Left hindlimb (tissue), 1 donor: ENCODE data around the gene GABRB1.
"Not testable (repeated sequence)": the region's sequence is repeated elsewhere in the genome, so short reads cannot be mapped to it uniquely, and the experiment has no call there.

ENCODE experiments used
- DNase-seq: peaks from one replicate; pipeline ENCODE4 v3.0.0-alpha.2; 2018

The GABRB1 gene

DNA sequence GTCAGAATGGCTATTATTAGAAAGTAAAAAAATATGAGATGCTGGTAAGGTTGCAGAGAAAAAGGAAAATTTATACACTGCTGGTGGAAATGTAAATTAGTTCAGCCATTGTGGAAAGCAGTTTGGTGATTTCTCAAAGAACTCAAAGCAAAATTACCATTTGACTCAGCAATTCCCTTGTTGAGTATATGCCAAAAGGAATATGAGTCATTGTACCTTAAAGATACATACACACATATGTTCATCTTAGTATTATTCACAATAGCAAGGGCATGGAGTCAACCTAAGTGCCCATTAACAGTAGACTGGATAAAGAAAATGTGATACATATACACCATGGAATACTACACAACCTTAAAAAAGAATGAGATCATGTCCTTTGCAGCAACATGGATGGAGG is 284.0 kb downstream of the GABRB1 start:
- DNase-seq, result no peak

- DNase-seq, result no peak
These were observed 294.7 kb downstream of the GABRB1 start for GRCh38 chr4:47326025-47326424.

DNA sequence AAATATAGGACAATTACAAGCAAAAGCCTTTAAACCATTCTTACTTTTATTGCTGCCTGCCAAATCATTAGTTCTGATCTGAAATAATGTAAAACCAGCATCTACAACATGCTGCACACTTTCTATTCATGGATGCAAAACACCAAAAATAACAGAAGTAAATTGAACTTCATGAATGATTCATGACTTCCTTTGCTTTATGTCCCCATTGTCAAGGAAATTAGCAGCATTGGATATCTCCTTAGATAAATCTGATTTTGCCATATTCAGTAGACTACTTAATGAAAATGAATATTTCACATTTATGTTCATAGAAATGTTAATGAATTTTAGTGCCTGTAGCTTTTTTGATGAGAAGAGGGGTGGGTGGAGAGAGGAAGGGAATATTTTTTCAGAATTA is 299.5 kb downstream of the GABRB1 start:
- DNase-seq, result no peak

DNA sequence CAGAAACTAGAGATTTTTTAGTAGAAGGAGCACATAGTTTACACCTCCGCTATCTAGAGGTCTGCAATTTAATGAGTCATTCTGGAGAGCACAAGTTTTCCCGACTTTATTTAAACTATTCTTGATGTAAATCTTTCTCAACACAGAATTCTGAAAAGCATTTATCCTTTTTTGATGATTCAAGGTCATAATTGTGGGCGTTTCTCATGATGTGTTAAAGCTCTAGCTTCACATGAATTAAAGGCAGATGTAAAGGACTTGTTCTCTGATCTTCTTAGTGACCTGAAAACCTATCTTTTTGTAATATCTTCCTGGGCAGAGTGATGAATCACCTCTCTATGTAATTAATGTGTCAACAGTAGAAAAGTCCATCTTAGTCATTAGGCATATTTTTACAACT is 303.3 kb downstream of the GABRB1 start:
- DNase-seq, result no peak

GRCh38 chr4:47337893-47338292 is 306.5 kb downstream of the GABRB1 start:
- no peak for DNase-seq

DNA sequence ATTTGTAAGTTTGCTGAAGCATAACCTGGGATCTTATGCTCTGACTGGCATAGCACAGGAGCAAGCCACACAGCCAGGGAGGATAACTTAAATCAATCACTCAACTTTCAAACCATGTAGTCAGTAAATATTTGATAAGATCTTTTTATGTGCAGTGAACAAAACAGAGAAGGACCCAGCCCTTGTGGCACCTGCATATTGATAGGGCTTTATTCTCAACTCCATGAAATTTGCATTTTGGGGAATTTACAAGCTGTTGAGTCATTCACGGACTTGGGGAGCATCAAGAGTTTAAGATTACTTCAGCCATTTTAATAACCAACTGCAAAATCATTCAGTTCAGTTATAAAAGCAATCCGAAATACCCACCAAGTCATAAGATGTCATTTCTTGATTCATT is 309.5 kb downstream of the GABRB1 start:
- no peak for DNase-seq

DNA sequence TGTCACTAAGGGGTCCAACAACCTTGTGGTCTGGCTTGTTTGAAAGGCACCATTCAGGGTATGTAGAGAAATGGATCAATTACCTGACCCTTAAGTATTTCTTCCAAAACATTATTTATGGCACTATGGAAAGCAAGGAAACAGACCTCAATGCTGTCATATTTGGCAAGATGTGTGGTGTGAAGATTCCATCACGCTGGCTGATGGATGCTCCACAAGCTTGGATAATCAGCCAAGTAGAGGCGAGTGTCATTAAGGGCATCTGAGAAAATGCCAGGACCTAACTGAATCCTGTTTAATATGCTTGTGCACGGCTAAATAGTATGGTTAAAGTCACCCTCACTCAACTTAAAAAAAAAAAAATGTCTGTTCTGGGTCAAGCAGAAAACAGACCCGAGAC is 311.4 kb downstream of the GABRB1 start:
- DNase-seq, result no peak

DNA sequence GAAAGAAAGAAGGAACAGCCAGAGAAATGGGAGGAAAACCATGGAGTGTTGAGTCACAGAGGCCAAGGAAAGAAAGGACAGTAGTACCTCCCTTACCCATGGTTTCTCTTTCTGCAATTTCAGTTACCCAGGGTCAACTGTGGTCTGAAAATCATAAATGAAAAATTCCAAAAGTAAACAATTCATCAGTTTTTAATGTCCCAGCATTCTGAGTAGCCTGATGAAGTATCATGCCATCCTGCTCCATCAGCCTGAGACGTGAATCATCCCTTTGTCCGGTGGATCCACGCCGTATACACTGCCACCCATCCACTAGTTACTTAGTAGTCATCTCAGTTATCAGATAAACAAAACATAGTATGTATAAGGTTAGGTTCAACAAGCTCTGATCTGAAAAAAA is 318.0 kb downstream of the GABRB1 start:
- no peak for DNase-seq

GRCh38 chr4:47355568-47355967 is 324.2 kb downstream of the GABRB1 start:
- DNase-seq, result no peak

DNA sequence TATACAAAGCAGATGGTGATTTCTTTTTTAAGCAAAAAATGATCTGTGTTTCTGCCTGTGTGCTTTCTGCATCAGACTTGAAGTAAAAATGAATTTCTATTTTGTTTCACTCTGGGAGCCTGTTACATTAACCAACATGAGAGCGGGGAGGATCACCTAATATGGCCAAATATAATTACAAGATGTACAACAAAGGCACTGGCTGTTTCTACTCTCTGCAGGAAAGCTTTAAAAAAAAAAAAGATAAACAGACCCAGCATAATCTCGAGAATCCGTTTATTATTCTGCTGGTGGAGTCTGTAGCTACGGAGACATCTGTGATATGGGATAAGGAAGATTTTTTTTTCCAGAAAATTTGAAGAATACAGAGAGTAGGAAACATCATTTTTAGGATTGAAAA is 328.5 kb downstream of the GABRB1 start:
- DNase-seq, result no peak

DNA sequence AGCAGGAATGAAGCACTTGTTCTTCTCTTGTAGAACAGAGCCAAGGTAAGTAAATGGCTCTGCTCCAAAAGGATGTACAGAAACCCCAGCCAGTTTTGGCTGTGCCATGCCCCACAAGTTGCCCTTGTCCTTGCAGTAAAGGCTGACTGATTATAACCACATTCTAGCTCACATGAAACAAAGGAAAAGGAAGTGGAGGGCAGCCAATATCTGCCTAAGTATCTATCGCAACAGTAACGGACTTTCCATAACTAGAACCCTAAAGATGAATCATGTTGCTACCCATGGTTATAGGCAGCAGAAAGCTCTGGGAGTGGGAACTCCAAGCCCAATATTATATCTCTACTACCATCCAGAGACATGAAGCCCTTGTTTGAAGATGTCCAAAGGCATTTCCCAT is 336.4 kb downstream of the GABRB1 start:
- DNase-seq, result no peak

DNA sequence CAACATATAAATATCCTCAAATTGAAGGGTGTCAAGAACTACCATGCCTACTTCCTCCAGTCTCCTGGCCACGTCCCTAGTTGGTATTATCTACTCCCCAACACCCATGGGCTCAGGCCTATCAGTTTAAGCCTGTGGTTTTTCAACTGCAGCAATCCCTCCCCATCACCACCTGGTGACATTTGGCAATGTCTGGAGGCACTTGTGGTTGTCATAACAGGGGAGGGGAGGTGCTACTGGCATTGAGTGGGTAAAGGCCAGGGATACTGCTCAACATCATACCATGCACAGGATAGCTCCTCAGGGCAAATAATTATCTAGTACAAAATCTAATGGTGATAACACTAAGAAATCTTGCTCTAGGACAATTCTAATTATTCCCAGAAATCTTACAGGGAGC is 336.8 kb downstream of the GABRB1 start:
- DNase-seq, result no peak

- DNase-seq, result no peak
These were observed 341.2 kb downstream of the GABRB1 start for GRCh38 chr4:47372561-47372960.

GRCh38 chr4:47373174-47373573 is 341.8 kb downstream of the GABRB1 start:
- DNase-seq, result no peak

GRCh38 chr4:47373709-47374108 is 342.3 kb downstream of the GABRB1 start:
- DNase-seq, result no peak

DNA sequence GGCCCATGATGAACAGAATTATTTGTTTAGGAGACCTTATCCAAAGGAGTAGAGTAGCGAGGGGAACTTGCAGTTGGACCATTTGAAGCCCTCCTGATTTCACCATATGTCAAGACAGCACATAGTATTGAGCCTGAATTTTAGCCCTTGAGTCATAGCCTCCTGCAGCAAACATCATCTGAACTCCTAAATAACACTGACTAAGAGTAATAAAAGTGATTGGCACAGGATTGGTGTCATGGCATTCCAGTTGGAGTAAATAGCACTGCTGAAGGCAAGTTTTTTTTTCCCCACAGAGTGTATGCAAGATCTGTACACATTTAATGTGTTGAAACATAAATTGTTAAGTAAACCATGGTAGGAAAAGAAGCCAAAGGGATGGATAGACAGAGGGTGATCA is 343.1 kb downstream of the GABRB1 start:
- DNase-seq, result no peak

- not testable (repeated sequence) for DNase-seq
These were observed 346.7 kb downstream of the GABRB1 start for GRCh38 chr4:47378021-47378530.

DNA sequence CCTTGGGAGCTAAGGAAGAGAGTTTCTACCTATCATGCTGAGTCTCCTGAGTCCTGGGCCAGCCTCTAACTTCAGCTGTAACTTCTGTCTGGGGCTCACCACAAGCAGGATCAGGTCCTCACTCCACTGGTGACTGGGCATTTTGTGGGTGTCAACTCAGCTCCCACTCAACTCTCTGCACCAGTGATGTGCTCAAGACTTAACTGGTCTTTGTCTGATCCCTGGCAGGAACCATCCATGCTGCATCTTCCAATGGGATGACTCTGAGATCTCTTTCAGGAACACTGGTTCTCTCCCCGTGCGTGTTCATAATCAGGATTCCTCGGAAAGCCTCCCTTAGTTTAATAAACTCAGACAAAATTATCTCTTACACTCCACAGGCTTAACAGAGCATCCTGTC is 349.8 kb downstream of the GABRB1 start:
- no peak for DNase-seq

- no peak for DNase-seq
These were observed 351.5 kb downstream of the GABRB1 start for GRCh38 chr4:47382846-47383360.

- DNase-seq, result no peak
These were observed 352.6 kb downstream of the GABRB1 start for GRCh38 chr4:47383829-47384427.

GRCh38 chr4:47386146-47386545 is 354.8 kb downstream of the GABRB1 start:
- DNase-seq, result no peak

DNA sequence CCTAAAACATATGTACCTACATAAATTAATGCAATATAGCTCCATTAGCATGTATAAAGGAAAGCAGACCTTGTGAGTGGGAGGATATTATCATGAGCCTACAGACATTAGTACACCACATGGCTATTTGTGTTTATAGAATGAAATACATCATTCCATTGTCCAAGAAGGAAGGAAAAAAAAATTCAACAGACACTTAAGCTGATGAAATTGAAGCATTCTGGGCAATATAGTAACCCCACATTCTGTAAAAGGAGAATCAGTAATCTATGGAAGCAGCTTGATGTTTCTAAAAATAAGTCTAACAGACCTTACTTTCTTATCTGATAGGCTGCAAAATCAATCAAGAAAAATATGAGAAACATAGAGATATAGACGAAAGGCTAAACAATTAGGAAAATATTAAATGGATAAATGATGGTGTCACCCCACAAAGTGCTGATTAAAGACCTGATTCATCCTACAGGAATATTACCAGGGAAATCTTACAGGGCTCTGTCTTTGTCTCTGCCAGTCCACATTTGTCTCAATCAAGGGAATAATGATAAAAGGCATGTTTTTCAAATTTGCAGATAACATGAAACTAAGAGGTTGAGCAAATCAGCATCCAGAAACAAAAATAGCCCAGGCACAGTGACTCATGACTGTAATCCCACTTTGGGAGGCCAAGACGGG is 355.3 kb downstream of the GABRB1 start:
- no peak for DNase-seq

DNA sequence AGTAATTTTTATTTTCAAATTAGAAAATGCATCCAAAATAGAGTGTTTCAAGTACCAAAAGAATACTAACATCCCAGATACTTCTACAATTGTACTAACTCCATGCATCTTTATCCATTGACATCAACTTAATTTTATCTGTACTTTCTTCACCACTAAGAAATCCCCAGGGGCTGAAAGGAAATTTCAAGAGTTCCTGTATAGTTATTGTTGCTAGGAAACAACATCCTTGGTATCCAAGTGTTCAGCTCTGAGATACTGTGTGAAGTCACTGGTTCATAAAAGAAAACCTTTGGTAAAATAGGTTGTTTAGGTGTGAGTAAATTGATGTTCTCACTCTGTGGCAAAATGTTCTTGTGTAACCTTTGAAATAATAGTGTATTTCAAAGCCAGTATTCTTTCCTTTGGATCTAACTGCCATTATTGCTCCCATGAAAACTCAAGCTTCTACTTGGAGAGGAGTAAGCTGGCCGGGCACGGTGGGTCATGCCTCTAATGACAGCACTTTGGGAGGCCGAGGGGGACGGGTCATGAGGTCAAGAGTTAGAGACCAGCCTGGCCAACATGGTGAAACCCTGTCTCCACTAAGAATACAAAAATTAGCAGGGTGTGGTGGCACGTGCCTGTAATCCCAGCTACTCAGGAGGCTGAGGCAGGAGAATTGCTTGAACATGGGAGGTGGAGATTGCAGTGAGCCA is 359.2 kb downstream of the GABRB1 start:
- no peak for DNase-seq

DNA sequence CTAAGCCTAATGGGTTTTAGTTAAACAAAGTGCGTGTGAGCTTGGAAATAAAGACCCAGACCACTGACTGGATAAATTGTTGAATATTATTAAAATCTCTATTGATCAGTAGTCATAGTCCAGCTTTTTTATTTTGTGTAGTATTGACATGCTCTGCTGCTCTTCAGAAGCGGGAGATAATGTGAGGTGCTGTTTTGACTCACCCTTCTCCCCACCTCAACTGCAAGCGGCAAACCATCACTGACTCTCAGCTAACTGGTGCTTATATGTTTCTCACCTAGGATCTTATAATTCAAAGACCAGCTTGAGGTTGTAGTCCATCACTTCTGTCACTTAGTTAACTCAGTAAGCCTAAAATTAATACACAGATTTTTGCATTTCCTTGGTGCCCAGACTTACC is 359.9 kb downstream of the GABRB1 start:
- DNase-seq, result no peak
